Neuron (in vitro differentiated cells): Measurements from ENCODE around the gene PDZD4.

Experiments
- H2AFZ ChIP-seq: one replicate; pipeline ENCODE4 v1.6.1; 2013; ENCODE audit warnings: low read depth, mild to moderate bottlenecking, inconsistent platforms, low read length, moderate library complexity
- H3K27me3 ChIP-seq: one replicate; pipeline ENCODE4 v1.6.1; 2013; ENCODE audit warnings: low read length; ENCODE audit not compliant: insufficient read depth
- H3K36me3 ChIP-seq: one replicate; pipeline ENCODE4 v1.6.1; 2013; ENCODE audit warnings: low read length; ENCODE audit not compliant: insufficient read depth
- H3K4me1 ChIP-seq: one replicate; pipeline ENCODE4 v1.6.1; 2013; ENCODE audit warnings: low read length; ENCODE audit not compliant: insufficient read depth
- H3K4me3 ChIP-seq: 2 replicates; pipeline ENCODE4 v1.5.1; 2013; ENCODE audit warnings: mild to moderate bottlenecking, low read length, moderate library complexity
- H3K9me3 ChIP-seq: one replicate; pipeline ENCODE4 v1.6.1; 2013; ENCODE audit warnings: low read length

Gene PDZD4, protein sequence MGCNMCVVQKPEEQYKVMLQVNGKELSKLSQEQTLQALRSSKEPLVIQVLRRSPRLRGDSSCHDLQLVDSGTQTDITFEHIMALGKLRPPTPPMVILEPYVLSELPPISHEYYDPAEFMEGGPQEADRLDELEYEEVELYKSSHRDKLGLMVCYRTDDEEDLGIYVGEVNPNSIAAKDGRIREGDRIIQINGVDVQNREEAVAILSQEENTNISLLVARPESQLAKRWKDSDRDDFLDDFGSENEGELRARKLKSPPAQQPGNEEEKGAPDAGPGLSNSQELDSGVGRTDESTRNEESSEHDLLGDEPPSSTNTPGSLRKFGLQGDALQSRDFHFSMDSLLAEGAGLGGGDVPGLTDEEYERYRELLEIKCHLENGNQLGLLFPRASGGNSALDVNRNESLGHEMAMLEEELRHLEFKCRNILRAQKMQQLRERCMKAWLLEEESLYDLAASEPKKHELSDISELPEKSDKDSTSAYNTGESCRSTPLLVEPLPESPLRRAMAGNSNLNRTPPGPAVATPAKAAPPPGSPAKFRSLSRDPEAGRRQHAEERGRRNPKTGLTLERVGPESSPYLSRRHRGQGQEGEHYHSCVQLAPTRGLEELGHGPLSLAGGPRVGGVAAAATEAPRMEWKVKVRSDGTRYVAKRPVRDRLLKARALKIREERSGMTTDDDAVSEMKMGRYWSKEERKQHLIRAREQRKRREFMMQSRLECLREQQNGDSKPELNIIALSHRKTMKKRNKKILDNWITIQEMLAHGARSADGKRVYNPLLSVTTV

DNA sequence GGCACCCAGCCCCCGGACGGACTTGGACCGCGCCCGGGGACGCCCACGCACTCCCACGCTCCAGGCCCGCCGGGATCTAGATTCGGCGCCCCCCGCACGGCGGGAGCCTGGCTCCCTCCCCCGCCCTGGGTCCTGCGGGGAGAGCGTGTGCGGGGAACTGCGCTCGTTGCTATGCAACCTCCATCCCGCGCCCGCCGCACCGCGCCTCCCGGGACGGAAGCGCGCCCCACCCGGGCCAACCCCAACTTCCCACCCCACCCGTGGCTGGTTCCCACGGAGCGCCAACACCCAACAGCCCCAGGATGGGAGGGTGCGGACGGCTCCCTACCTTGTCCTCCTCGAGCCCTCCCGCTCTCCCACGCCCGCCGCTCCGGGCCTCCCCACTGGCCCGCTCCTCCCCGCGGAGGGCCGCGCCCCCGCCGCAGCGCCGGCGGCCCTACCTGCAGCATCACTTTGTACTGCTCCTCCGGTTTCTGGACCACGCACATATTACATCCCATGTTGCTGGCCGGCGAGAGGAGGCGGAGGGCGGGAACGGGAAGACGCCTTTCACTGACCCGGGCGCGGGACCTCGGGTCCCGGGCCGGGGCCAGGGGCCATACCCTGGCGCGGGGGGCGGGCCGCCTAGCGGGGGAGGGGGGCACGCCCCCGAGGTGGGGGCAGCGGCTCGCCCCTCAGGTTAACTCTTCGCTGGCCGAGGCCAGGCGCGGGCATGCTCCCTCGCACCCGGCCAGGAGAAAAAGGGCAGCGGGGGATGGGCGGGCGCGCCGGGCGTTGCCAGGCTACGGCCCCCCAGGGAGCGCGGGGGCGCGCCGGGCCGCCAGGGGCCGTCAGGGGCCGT is at the start of gene PDZD4:
PDZD4 (minus strand) TSS at position 746 of the 841 bp plus-strand sequence; CDS start at position 500, 246 bp downstream.
- Histone ChIP-seq H3K36me3 (no peaks in the 10 kb centered on the region), H3K9me3 (no peaks in the 10 kb centered on the region), H3K27me3 (peaks cover 11% of the 10 kb centered on the region), H3K4me1 (peaks cover 9% of the 10 kb centered on the region), H3K4me3 (peak within 1 kb of the TSS; percentile 54), H2AFZ (no peak within 1 kb of the TSS)

DNA sequence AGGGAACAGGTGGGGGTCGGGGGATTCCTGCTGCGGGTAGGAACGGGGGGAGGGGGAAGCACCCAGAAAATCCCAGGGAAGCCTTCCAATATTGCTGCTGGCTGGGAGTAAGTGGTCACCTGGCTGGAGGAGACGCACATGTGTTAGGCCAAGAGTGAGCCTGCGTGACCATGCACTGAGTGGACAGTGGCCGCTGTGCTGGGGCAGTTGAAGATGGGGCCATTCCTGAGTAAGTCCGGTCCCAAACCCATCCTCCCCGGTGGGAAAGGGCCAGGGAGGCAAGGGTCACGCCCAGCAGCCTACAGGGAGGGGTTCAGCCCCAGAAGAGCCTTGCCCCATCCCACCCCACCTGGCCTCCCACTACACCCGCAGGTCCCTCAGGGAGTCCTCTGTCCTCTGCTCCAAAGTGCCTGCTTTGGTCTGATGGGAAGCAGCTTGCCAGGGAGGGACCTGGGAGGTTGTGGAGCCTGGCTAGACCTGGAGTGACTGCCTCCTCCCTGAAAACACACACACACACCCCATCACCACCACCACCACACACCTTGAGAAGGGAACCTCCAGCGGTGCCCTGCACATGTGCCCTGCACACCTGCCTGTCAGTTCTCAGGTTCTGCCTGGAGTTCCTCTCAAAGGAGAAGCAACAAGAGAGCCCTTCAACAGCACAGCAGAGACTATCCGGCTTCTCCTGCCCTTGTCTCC is 49.5 kb upstream of the PDZD4 start:
- peak overlapping the region; percentile 8 for H3K4me3 ChIP-seq
- H3K36me3 ChIP-seq = no peaks in the 10 kb centered on the region
- no peaks in the 10 kb centered on the region for H3K9me3 ChIP-seq
- peaks cover 2% of the 10 kb centered on the region for H3K27me3 ChIP-seq
- peaks cover 70% of the 10 kb centered on the region for H3K4me1 ChIP-seq
- H2AFZ ChIP-seq = no peak overlapping the region

DNA sequence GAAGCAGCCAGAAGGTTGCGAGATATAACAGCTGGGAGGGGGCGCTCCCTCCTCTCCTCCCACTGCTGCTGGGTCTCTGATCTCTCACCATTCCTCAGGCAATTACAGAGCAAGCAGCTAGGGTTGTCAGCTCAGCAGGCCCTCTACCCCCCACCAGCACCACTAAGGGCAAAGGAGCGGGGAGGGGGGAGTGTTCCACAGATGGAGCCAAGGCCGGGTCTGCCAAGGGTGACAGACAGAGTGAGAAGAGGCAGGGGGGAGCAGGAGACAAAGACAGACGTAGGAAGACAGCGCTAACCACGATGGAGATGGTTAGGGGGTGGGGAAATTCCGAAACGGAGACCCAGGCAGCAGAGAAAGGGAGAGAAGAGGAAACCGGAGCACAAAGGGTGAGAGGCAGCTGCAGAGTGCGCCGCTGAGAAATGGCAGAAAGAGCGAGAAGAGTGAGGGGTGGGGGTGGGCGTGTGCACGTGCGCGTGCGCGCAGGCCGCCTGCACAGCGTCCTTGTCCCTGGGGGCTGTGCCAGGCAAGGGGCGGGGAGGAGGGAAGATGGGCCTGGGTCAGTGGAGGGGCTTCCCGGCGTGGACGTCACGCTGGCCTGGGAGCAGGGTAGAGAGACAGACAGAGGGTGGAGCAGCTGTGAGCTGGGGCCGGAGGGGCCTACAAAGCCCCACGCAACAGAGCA is 48.8 kb upstream of the PDZD4 start:
- peak overlapping the region; percentile 8 for H3K4me3 ChIP-seq
- peaks cover 70% of the 10 kb centered on the region for H3K4me1 ChIP-seq
- H3K27me3 ChIP-seq = peaks cover 2% of the 10 kb centered on the region

DNA sequence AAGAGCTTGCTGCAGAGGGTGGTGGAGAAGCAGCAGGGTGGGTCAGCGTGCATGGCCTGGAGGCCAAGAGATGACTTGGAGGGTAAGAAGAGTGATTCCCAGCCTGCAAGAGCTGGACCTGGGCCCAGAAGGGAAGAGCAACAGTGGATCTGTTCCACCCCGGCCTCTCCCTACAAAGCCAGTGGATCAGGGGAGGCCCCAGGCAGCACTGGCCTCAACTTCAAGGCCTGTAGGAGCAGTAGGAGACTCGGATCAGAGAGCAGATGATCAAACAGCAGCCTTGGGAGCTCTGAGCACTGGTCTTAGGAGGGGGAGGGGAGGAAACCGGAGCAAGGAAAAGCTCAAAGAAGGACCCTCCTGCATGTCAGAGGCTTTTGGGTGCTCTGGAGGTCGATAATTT is 48.0 kb upstream of the PDZD4 start:
- Histone ChIP-seq H3K36me3 (no peaks in the 10 kb centered on the region), H3K4me1 (peaks cover 70% of the 10 kb centered on the region), H3K9me3 (no peaks in the 10 kb centered on the region), H3K27me3 (peaks cover 3% of the 10 kb centered on the region), H2AFZ (no peak overlapping the region), H3K4me3 (no peak overlapping the region)

More for the DNA sequence above, 48.8 kb upstream of the PDZD4 start:
- H2AFZ ChIP-seq = no peak overlapping the region
- no peaks in the 10 kb centered on the region for H3K36me3 ChIP-seq
- H3K9me3 ChIP-seq = no peaks in the 10 kb centered on the region

DNA sequence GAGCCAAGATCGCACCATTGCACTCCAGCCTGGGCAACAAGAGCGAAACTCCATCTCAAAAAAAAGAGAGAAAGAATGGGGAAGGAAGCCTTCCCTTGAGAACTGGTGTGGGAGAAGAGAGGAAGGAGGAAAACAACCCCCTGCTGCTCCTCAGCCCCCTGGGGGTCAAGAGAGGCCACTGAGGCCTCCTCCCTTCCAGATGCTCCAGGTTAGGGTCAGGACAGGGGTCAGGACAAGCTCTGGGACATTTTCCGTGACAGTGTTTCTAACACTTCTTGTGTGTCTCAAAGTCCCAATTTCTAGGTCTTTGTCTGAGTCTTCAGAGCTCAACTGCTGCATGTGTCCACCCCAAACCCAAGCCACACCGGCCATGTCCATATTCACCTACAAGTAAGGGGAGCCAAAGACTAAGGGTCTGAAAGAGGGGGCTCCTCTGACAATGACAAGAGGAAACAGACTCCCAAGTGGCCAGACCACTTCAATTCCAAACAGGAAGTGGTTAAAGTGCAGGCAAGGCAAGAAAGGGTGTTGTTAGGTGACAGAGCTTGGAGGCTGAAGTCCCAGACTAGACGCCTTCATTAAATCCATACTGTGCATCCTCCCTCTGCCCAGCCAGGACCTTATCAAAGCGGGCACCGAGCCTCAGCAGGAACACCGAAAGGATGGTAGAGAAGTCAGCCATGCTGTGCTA is 47.4 kb upstream of the PDZD4 start:
- Histone ChIP-seq H2AFZ (no peak overlapping the region), H3K4me3 (no peak overlapping the region), H3K9me3 (no peaks in the 10 kb centered on the region), H3K27me3 (peaks cover 3% of the 10 kb centered on the region), H3K4me1 (peaks cover 70% of the 10 kb centered on the region), H3K36me3 (no peaks in the 10 kb centered on the region)

DNA sequence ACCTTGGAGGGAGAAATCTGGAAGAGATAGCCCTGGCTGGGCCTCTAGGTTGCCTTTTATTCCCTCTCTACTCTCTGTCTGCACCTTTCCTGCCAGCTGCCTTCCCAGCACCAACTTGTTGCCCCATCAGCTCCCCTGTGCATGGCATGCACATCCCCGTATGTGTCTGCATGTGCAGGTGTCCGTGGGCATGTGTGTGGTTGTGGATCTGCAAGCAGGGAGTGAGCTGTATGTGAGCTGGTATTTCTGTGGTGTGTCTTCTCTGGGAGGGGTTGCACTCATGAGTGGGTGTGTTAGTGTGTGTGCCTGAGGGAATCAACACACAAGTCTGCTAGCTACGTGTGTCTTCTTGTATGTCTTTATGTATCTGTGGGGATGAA is 45.8 kb upstream of the PDZD4 start:
- Histone ChIP-seq H3K36me3 (no peaks in the 10 kb centered on the region), H3K4me1 (peaks cover 68% of the 10 kb centered on the region), H3K4me3 (no peak overlapping the region), H3K27me3 (peaks cover 6% of the 10 kb centered on the region), H3K9me3 (no peaks in the 10 kb centered on the region), H2AFZ (no peak overlapping the region)

DNA sequence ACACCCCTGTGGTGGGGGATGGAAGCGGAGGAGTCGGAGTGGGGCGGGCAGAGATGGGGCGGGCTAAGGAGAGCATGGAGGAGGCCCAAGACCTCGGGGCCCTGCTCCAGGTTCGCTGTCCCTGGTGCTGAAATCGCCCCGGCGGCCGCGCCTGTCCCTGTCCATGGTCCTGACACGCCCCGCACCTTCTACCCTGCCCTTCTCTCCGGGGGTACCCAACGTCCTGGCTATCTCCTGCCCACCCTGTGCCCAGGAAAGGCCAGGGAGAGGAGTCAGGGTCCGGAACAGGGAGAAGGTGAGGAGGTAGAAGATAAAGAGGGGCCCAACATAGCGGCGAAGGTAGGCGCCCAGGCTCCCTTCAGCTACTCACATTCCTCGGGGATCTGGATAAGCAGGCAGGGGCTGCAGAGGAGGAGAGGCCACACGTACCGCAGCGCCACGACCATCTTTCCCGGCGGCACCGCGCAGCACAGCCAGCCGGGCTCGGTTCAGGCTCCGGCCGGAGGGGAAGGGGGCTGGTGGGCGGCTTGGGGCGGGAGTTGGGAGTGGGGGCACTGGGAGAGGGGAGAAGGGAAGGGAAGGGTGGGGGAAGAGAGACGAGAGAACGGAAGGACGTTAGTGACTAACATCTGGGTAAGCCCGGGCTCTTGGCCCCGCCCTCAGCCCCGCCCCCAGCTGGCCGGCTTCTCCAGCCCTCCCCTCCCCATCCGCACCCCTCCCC is 45.2 kb upstream of the PDZD4 start:
- H3K4me3 ChIP-seq = peak overlapping the region; percentile 27
- peaks cover 66% of the 10 kb centered on the region for H3K4me1 ChIP-seq

DNA sequence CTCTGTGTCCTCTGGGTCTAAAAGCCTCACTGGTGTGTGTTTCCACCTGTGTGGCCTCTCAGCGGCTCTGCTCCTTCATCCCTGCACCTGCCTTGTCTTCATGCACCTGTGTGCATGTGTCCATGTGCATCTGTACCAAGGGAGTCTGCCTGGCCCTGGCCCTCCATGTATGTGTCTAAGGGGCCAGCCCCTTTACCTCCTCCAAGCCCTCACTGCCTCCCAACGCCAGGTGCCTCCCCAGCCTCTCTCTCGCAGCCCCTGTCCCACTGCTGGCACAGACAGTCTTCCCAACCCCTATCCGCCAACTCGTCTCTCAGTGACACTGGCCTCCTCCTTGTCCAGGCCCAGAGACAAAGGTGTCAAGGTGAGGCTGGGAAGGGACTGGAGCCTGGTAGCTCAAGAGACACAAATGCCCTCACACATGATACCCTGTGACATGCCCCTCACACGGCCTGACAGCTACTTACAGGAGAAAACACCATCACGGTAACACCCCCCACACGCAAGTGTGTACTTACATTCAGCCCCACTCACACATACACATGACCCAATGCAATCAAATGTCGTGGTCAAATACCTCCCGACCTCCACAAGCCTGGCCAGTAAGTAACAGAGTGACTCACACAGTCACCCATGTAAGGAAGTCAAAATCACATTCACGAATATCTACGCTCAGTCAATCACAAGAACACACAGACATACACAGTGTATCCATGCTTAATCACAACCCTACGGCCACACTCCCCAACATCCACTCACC is 44.2 kb upstream of the PDZD4 start:
- Histone ChIP-seq H3K9me3 (no peaks in the 10 kb centered on the region), H2AFZ (no peak overlapping the region), H3K27me3 (peaks cover 9% of the 10 kb centered on the region), H3K36me3 (no peaks in the 10 kb centered on the region), H3K4me3 (no peak overlapping the region), H3K4me1 (peaks cover 57% of the 10 kb centered on the region)

More for the DNA sequence above, 45.2 kb upstream of the PDZD4 start:
- H3K9me3 ChIP-seq = no peaks in the 10 kb centered on the region
- peaks cover 6% of the 10 kb centered on the region for H3K27me3 ChIP-seq
- H3K36me3 ChIP-seq = no peaks in the 10 kb centered on the region
- H2AFZ ChIP-seq = no peak overlapping the region

DNA sequence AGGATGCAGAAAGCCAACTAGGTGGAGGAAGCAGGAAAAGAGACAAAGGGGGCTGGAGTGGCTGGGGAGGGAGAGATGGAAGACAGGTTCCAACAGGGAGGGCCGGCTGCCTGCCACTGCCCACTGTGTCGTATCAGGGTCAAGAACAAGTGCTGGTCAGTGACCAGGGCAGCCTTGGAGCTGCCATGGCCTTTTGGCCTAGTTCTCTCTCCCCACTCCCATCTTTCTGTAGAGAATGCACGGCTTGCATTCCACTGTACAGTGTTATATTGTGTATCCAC is 43.7 kb upstream of the PDZD4 start:
- Histone ChIP-seq H3K9me3 (no peaks in the 10 kb centered on the region), H3K4me1 (peaks cover 54% of the 10 kb centered on the region), H3K4me3 (no peak overlapping the region), H3K36me3 (peaks cover 4% of the 10 kb centered on the region), H3K27me3 (peaks cover 9% of the 10 kb centered on the region), H2AFZ (no peak overlapping the region)

DNA sequence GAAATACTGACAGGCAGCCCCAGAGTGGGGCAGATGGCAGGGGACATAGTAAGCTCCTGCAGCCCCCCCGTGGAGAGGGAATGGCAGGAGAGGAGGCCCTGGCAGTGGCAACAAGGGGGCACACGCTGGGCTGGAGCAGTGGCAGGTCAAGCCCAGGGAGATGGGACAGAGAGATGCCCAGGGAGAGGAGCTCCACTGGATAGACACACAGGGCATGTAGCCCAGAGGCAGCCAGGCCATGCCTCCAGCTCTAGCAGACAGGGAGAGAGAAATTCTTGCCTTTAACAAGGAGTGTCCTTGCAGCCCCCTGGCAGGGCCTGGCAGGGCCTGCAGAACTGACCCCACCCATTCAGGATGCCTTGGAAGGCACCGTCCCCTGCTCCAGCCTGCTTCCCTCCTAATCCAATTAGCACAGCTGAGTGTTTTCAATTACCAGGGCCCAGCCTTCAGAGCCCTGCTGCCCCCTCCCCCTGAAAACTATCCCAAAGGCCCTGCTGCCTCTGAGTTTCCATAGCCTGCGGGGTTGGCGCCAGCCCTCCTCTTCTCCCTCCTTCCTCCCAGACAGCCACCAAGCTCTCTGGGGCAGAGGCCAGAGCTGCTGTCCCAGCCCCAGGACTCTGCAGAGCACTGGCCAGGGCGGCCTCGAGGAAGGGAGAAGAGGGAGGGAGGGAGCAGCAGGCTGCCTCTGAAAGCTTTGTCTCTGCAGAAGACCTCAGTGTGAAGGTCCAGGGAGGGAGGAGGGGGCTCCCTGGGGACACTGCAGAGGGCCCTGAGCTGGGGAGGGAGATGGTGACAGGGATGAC is 43.1 kb upstream of the PDZD4 start:
- H3K4me1 ChIP-seq = peaks cover 53% of the 10 kb centered on the region
- peaks cover 13% of the 10 kb centered on the region for H3K27me3 ChIP-seq
- H3K9me3 ChIP-seq = no peaks in the 10 kb centered on the region
- H3K4me3 ChIP-seq = no peak overlapping the region
- peaks cover 4% of the 10 kb centered on the region for H3K36me3 ChIP-seq
- no peak overlapping the region for H2AFZ ChIP-seq
